ENCODE measurements around the gene P2RY11.

Gene P2RY11

GRCh38 chr19:10093295-10094186 lies 18.0 kb upstream of the P2RY11 start:
- DNase-seq: no peak

- DNase-seq: no peak
Measured at GRCh38 chr19:10095622-10095947, 15.9 kb upstream of the P2RY11 start.

- DNase-seq: peak; percentile 96
Measured at GRCh38 chr19:10095948-10096614, 15.4 kb upstream of the P2RY11 start.

- DNase-seq: no peak
Measured at GRCh38 chr19:10096615-10096963, 14.9 kb upstream of the P2RY11 start.

- DNase-seq: no peak
Measured at GRCh38 chr19:10100163-10100785, 11.2 kb upstream of the P2RY11 start.

GRCh38 chr19:10102787-10103236 lies 8.7 kb upstream of the P2RY11 start:
- DNase-seq: no peak

- DNase-seq: no peak
Measured at GRCh38 chr19:10104130-10104513, 7.4 kb upstream of the P2RY11 start.

- peak; percentile 89 for DNase-seq
Measured at GRCh38 chr19:10104665-10105508, 6.6 kb upstream of the P2RY11 start.

- DNase-seq: no peak
Measured at GRCh38 chr19:10105509-10106099, 5.9 kb upstream of the P2RY11 start.

GRCh38 chr19:10106100-10106936 lies 5.2 kb upstream of the P2RY11 start, which contains the start of gene PPAN:
Gene PPAN, plus strand, starts transcription at chr19:10106362. Its CDS starts 33 bp downstream, at chr19:10106395.
- peak; percentile 96 for DNase-seq

GRCh38 chr19:10107254-10107653 lies 4.2 kb upstream of the P2RY11 start:
- DNase-seq: no peak

- DNase-seq: no peak
Measured at GRCh38 chr19:10107817-10108367, 3.6 kb upstream of the P2RY11 start.

- DNase-seq: no peak
Measured at GRCh38 chr19:10109528-10109927, 2.0 kb upstream of the P2RY11 start.

- DNase-seq: no peak
Measured at GRCh38 chr19:10110076-10110971, 1.2 kb upstream of the P2RY11 start.

- no peak for DNase-seq
Measured at GRCh38 chr19:10110972-10111317, 548 bp upstream of the P2RY11 start.

GRCh38 chr19:10112037-10112761 lies 706 bp downstream of the P2RY11 start:
- DNase-seq: peak; percentile 86

- DNase-seq: peak; percentile 92
Measured at GRCh38 chr19:10112895-10113591, 1.6 kb downstream of the P2RY11 start.

GRCh38 chr19:10113592-10113963 lies 2.1 kb downstream of the P2RY11 start:
- peak; percentile 83 for DNase-seq
